GM12892 (cell line): Measurements from ENCODE around the gene POTEG. TPM values are rescaled to one million over a fixed set of nuclear protein-coding genes. Genes with fewer than 3 reads are reported as not detected.
"Not testable (repeated sequence)": the region's sequence is repeated elsewhere in the genome, so short reads cannot be mapped to it uniquely, and the experiment has no call there.

ENCODE experiments used
- DNase-seq: peaks from one replicate; pipeline ENCODE4 v3.0.0; 2011; ENCODE audit not compliant: insufficient read length
- FAIRE-seq: peaks from 2 replicates; lab custom pipeline; 2011; peaks lifted over from hg19 to GRCh38; lab: Jason Lieb, UNC
- polyA plus RNA-seq: library from polyadenylated mRNA; unstranded; fragments of >200 nt; gene quantifications from one replicate; pipeline ENCODE4 v1.2.1, GENCODE V29; 2012; ENCODE audit warnings: missing spikeins, inconsistent platforms; ENCODE audit not compliant: missing spikeins

POTEG gene
- not detected for polyA plus RNA-seq

- not testable (repeated sequence) for FAIRE-seq, DNase-seq
Measured at GRCh38 chr14:19434241-19434640, at the start of gene POTEG. POTEG (minus strand) TSS chr14:19434341; CDS start chr14:19434289, 52 bp downstream.

GRCh38 chr14:19482093-19482492 is 48.0 kb upstream of the POTEG start:
- not testable (repeated sequence) for DNase-seq, FAIRE-seq

- not testable (repeated sequence) for FAIRE-seq, DNase-seq
Measured at GRCh38 chr14:19481421-19481820, 47.3 kb upstream of the POTEG start.

GRCh38 chr14:19480491-19480890 is 46.4 kb upstream of the POTEG start:
- FAIRE-seq, DNase-seq: not testable (repeated sequence)

- FAIRE-seq, DNase-seq: not testable (repeated sequence)
Measured at GRCh38 chr14:19445761-19446160, 11.6 kb upstream of the POTEG start.

- FAIRE-seq, DNase-seq: not testable (repeated sequence)
Measured at GRCh38 chr14:19439826-19440225, 5.7 kb upstream of the POTEG start.

- not testable (repeated sequence) for DNase-seq, FAIRE-seq
Measured at GRCh38 chr14:19439219-19439618, 5.1 kb upstream of the POTEG start.

- DNase-seq, FAIRE-seq: not testable (repeated sequence)
Measured at GRCh38 chr14:19437126-19437443, 2.9 kb upstream of the POTEG start.

GRCh38 chr14:19436311-19437125 is 2.4 kb upstream of the POTEG start:
- DNase-seq, FAIRE-seq: not testable (repeated sequence)

GRCh38 chr14:19435852-19436251 is 1.7 kb upstream of the POTEG start:
- not testable (repeated sequence) for DNase-seq, FAIRE-seq

GRCh38 chr14:19434891-19435290 is 750 bp upstream of the POTEG start:
- not testable (repeated sequence) for DNase-seq, FAIRE-seq

GRCh38 chr14:19433765-19434164 is 376 bp downstream of the POTEG start:
- DNase-seq, FAIRE-seq: not testable (repeated sequence)

GRCh38 chr14:19408519-19408918 is 25.6 kb downstream of the POTEG start:
- not testable (repeated sequence) for FAIRE-seq

GRCh38 chr14:19402097-19402496 is 32.0 kb downstream of the POTEG start:
- not testable (repeated sequence) for DNase-seq, FAIRE-seq

More at GRCh38 chr14:19408519-19408918, 25.6 kb downstream of the POTEG start:
- not testable (repeated sequence) for DNase-seq

- not testable (repeated sequence) for FAIRE-seq, DNase-seq
Measured at GRCh38 chr14:19394727-19395126, 39.4 kb downstream of the POTEG start.

GRCh38 chr14:19390230-19390629 is 43.9 kb downstream of the POTEG start:
- not testable (repeated sequence) for DNase-seq, FAIRE-seq

GRCh38 chr14:19388741-19389140 is 45.4 kb downstream of the POTEG start:
- FAIRE-seq, DNase-seq: not testable (repeated sequence)

- not testable (repeated sequence) for DNase-seq, FAIRE-seq
Measured at GRCh38 chr14:19386996-19387395, 47.1 kb downstream of the POTEG start.

- FAIRE-seq: not testable (repeated sequence)
Measured at GRCh38 chr14:19386309-19386708, 47.8 kb downstream of the POTEG start.

GRCh38 chr14:19384088-19384781 is 49.9 kb downstream of the POTEG start:
- not testable (repeated sequence) for FAIRE-seq, DNase-seq

More at GRCh38 chr14:19386309-19386708, 47.8 kb downstream of the POTEG start:
- not testable (repeated sequence) for DNase-seq
